Activated CD4-positive, alpha-beta T cell treated with anti-CD3 and anti-CD28 coated beads, Interleukin-2, amount 50 U/mL, for 16 hours (primary cell): ENCODE results near the gene PFKP.

Experiments used
- DNase-seq: peaks from one replicate; pipeline ENCODE4 v3.0.0-alpha.2; 2020

PFKP gene

GRCh38 chr10:3137958-3138726 is 70.8 kb downstream of the PFKP start:
- no peak for DNase-seq

- no peak for DNase-seq
These were observed 72.0 kb downstream of the PFKP start for GRCh38 chr10:3139216-3139910.

GRCh38 chr10:3140280-3140679 is 72.9 kb downstream of the PFKP start:
- no peak for DNase-seq

GRCh38 chr10:3141351-3142005 is 74.1 kb downstream of the PFKP start:
- no peak for DNase-seq

GRCh38 chr10:3142146-3142875 is 75.0 kb downstream of the PFKP start:
- no peak for DNase-seq

GRCh38 chr10:3143366-3143765 is 76.0 kb downstream of the PFKP start:
- DNase-seq = no peak

- DNase-seq = no peak
These were observed 76.6 kb downstream of the PFKP start for GRCh38 chr10:3143791-3144434.

GRCh38 chr10:3145366-3145765 is 78.0 kb downstream of the PFKP start:
- DNase-seq = no peak

- DNase-seq = no peak
These were observed 78.9 kb downstream of the PFKP start for GRCh38 chr10:3146289-3146688.

GRCh38 chr10:3147117-3147820 is 79.9 kb downstream of the PFKP start:
- DNase-seq = no peak

- DNase-seq = no peak
These were observed 80.7 kb downstream of the PFKP start for GRCh38 chr10:3148041-3148440.

GRCh38 chr10:3148994-3149393 is 81.6 kb downstream of the PFKP start:
- no peak for DNase-seq

- DNase-seq = no peak
These were observed 82.6 kb downstream of the PFKP start for GRCh38 chr10:3149918-3150317.

GRCh38 chr10:3150366-3150765 is 83.0 kb downstream of the PFKP start:
- DNase-seq = no peak

GRCh38 chr10:3150961-3151360 is 83.6 kb downstream of the PFKP start:
- DNase-seq = no peak

- DNase-seq = no peak
These were observed 84.7 kb downstream of the PFKP start for GRCh38 chr10:3151889-3152565.

- DNase-seq = no peak
These were observed 85.2 kb downstream of the PFKP start for GRCh38 chr10:3152566-3152935.

- DNase-seq = no peak
These were observed 87.3 kb downstream of the PFKP start for GRCh38 chr10:3154666-3155065.

GRCh38 chr10:3159152-3159551 is 91.8 kb downstream of the PFKP start:
- DNase-seq = no peak

- no peak for DNase-seq
These were observed 95.2 kb downstream of the PFKP start for GRCh38 chr10:3162533-3162932.

- no peak for DNase-seq
These were observed 96.5 kb downstream of the PFKP start for GRCh38 chr10:3163879-3164278.

- no peak for DNase-seq
These were observed 97.8 kb downstream of the PFKP start for GRCh38 chr10:3165196-3165595.
